Right lobe of liver (tissue), 6 donors: ENCODE data around the gene FLT1. TPM values are rescaled to one million over a fixed set of nuclear protein-coding genes. Genes with fewer than 3 reads are reported as not detected.

ENCODE experiments used
- ATAC-seq, 4 donors: fragments of 200-7000 bp; cut with Tn5 transposase; one replicate each; pipeline ENCODE4 v1.9.1; 2020; ENCODE audit warnings: mild to moderate bottlenecking in 4 of 4, moderate library complexity in 4 of 4
- DNase-seq, 3 donors: peaks; one replicate each; pipeline ENCODE4 v3.0.0-alpha.2; 2020
- H3K27ac ChIP-seq, 3 donors: fragments of 200-600 bp; one replicate each; pipeline ENCODE4 v1.8.0; 2022
- H3K27me3 ChIP-seq, 2 donors: fragments of 200-600 bp; one replicate each; pipeline ENCODE4 v1.8.0; 2022
- H3K36me3 ChIP-seq, 4 donors: fragments of 200-600 bp; sonication (generic) in 1 of 4; one replicate each; pipeline versions ENCODE4 v1.5.1 to v1.8.0; 2017 to 2022; ENCODE audit warnings: control low read depth in 1 of 4
- H3K4me1 ChIP-seq, 4 donors: fragments of 200-600 bp; sonication (generic) in 1 of 4; one replicate each; pipeline versions ENCODE4 v1.5.1 to v1.8.0; 2017 to 2022; ENCODE audit warnings: control low read depth in 1 of 4
- H3K4me3 ChIP-seq, 3 donors: fragments of 200-600 bp; one replicate each; pipeline ENCODE4 v1.8.0; 2022
- H3K9me3 ChIP-seq, 4 donors: fragments of 200-600 bp; sonication (generic) in 1 of 4; one replicate each; pipeline versions ENCODE4 v1.5.1 to v1.8.0; 2017 to 2022; ENCODE audit warnings: control low read depth in 1 of 4
- POLR2A ChIP-seq: fragments of 450-650 bp; IDR thresholded peaks from one replicate; pipeline ENCODE4 v1.6.1; 2017; ENCODE audit warnings: antibody characterized with exemption, mild to moderate bottlenecking
- WGBS: methylation state at CpG from one replicate; pipeline ENCODE4 v1.1.6; 2018; ENCODE audit warnings: low coverage, low lambda C conversion rate; ENCODE audit not compliant: insufficient coverage; ENCODE audit errors: missing lambda C conversion rate; 5-methylcytosine and 5-hydroxymethylcytosine counted together
- intact Hi-C, 2 donors: fragments of 100-400 bp; cut with DNase I; formaldehyde crosslinking; loops; one replicate each; pipeline versions ENCODE4 v1.11.2 to v1.14.1; 2022
- total RNA-seq, 6 experiments: library from RNA; depleted of rRNA in 2 of 6; stranded (reverse); fragments of >200 nt in 2 of 6; fragmentation: NEBNext Ultra II Directional in 3 of 6; extraction: Animal tissue kit (Norgen Biotek cat#: 25700) in 3 of 6; gene quantifications; one replicate each; pipeline versions ENCODE4 v1.1.0 to v1.2.4, GENCODE V29; 2016 to 2023
- TF ChIP-seq, protein P1 (sequence below), 4 donors: fragments of 200-600 bp in 3 of 4; fragments of 450-650 bp in 1 of 4; IDR thresholded peaks; one replicate each; pipeline versions ENCODE4 v1.5.1 to v1.8.0; 2016 to 2022; ENCODE audit warnings: antibody characterized with exemption in 4 of 4, mild to moderate bottlenecking in 2 of 4
- donor health status: DM: no; HTN: yes; CAD: no.
- donor health status: DM: no; HTN: no; CAD: no.
- donor health status: DM: no; HTN: no; CAD: no.
- donor health status: DM: no; HTN: yes; CAD: no.
- donor health status: DM: no; HTN: yes; CAD: no.

The FLT1 gene
- total RNA-seq, 6 experiments from 2014 or later: 10.6 to 66.4 (median 20.5) TPM

DNA sequence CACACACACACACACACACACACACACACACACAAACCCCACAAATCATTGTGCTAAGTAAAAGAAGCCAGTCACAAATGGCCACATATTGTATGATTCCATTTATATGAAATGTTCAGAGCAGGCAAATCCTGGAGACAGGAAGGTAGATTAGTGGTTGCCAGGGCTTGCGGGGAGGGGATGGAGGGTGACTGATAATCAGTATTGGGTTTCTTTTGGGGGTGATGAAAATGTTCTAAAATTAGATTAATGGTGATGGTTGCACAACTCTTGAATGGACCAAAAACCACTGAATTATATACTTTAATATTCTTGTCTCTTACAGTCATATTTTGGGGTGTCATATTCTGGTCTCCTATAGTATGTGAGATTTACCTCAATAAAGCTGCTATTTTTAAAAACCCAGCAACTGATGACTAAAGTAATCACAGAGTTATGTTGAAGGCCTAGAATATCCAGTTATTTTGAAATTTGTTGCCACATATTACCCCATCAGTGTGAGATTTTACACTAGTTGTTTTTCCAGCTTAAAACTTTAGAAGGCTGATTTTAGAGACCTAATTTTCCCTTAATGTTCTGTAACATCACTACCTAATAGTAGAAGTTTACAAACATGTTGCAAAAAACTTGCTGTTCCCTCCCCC lies 20.3 kb downstream of the FLT1 start:
- H3K36me3 ChIP-seq: no peaks in the 10 kb centered on the region
- H3K27ac ChIP-seq: no peak overlapping the region
- H3K4me1 ChIP-seq: no peaks in the 10 kb centered on the region
- ATAC-seq: no peak
- H3K4me3 ChIP-seq: no peak overlapping the region
- WGBS: 63% methylated on average over 1 of the region's 1 CpG
- intact Hi-C loops: no loop called here
- no peaks in the 10 kb centered on the region for H3K27me3 ChIP-seq
- TF ChIP-seq, protein P1, sequence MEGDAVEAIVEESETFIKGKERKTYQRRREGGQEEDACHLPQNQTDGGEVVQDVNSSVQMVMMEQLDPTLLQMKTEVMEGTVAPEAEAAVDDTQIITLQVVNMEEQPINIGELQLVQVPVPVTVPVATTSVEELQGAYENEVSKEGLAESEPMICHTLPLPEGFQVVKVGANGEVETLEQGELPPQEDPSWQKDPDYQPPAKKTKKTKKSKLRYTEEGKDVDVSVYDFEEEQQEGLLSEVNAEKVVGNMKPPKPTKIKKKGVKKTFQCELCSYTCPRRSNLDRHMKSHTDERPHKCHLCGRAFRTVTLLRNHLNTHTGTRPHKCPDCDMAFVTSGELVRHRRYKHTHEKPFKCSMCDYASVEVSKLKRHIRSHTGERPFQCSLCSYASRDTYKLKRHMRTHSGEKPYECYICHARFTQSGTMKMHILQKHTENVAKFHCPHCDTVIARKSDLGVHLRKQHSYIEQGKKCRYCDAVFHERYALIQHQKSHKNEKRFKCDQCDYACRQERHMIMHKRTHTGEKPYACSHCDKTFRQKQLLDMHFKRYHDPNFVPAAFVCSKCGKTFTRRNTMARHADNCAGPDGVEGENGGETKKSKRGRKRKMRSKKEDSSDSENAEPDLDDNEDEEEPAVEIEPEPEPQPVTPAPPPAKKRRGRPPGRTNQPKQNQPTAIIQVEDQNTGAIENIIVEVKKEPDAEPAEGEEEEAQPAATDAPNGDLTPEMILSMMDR (IDR thresholded peaks at IDR 0.05): no peak
- TF ChIP-seq POLR2A: no peak
- no peak for DNase-seq
- no peaks in the 10 kb centered on the region for H3K9me3 ChIP-seq

DNA sequence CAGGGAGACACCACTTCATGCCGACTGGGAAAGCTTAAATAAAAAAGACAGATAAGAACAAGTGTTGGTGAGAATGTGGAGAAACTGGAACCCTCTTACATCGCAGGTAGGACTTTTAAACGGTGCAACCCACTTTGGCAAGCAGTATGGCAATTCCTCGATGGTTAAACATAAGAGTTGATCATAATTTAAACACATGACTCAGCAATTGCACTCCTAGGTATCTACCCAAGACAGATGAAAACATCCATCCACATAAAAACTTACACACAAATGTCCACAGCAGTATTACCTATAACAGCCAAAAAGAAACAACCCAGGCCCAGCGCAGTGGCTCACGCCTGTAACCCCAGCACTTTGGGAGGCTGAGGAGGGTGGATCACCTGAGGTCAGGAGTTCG lies 21.9 kb downstream of the FLT1 start:
- Histone ChIP-seq H3K9me3 (no peaks in the 10 kb centered on the region), H3K4me3 (no peak overlapping the region), H3K36me3 (no peaks in the 10 kb centered on the region), H3K27ac (no peak overlapping the region), H3K27me3 (no peaks in the 10 kb centered on the region), H3K4me1 (no peaks in the 10 kb centered on the region)
- ATAC-seq (no peak), DNase-seq (no peak)
- intact Hi-C loops: no loop called here
- TF ChIP-seq, protein P1 (IDR thresholded peaks at IDR 0.05): no peak
- TF ChIP-seq POLR2A: no peak
- 72% methylated on average over 7 of the region's 7 CpGs for whole genome bisulfite sequencing

DNA sequence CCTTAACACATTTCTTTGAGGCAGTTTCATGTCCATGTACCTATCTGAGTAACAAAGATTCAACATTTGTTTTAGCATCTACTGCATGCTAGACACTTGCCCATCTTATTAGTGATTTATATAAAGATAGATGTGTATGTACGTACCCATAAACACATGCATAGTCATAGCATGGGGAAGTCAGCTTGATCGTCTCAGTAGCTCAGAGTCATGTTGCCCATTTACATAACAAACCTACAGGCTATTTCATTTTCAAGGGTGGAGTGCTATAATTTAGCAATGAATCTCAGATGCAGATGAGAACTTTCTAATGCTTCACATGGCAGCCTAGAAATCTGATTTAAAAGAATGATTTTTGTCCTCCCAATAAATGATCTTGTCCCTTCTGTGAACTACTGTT lies 23.5 kb downstream of the FLT1 start:
- no peak for DNase-seq
- TF ChIP-seq, protein P1 (IDR thresholded peaks at IDR 0.05): no peak
- no peak for TF ChIP-seq POLR2A
- intact Hi-C loops: no loop called here
- no peak for ATAC-seq
- H3K9me3 ChIP-seq: no peaks in the 10 kb centered on the region
- H3K4me1 ChIP-seq: no peaks in the 10 kb centered on the region
- H3K4me3 ChIP-seq: no peak overlapping the region
- H3K27ac ChIP-seq: no peak overlapping the region
- H3K27me3 ChIP-seq: no peaks in the 10 kb centered on the region
- no peaks in the 10 kb centered on the region for H3K36me3 ChIP-seq
- 36% methylated on average over 2 of the region's 2 CpGs for WGBS

DNA sequence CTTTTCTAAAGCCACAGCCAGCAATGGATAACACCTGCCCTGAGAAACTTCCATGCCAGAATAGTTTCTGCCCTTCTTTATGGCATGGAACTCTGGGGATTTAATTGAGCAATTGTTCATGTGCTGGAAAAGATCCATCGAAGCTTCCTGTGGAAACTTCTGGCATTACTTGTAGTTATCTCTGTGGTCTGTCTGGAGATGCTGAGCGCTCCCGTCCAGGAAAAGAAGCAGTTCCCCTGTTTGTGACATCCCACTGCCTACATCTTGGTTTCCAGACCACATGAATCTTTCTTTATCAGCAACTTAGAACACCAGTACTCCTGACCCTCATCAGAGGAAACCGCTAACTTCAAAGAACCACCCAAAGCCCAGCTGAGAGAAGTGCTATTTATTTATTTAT lies 24.6 kb downstream of the FLT1 start:
- Histone ChIP-seq H3K4me1 (no peaks in the 10 kb centered on the region), H3K27me3 (no peaks in the 10 kb centered on the region), H3K4me3 (no peak overlapping the region), H3K27ac (no peak overlapping the region), H3K36me3 (no peaks in the 10 kb centered on the region), H3K9me3 (no peaks in the 10 kb centered on the region)
- intact Hi-C loops: no loop called here
- DNase-seq (no peak), ATAC-seq (peak; percentile 16 to 60 (median 29))
- TF ChIP-seq, protein P1 (IDR thresholded peaks at IDR 0.05): no peak
- TF ChIP-seq POLR2A: no peak
- WGBS: 39% methylated on average over 4 of the region's 4 CpGs
